WI38 (cell line): ENCODE results near the gene ABCC5.

Experiments used
- H3K4me3 ChIP-seq: 2 replicates; pipeline ENCODE4 v1.5.1; 2011; ENCODE audit warnings: low read depth, mild to moderate bottlenecking, control low read depth, low read length
- TF ChIP-seq, protein P1 (sequence below): IDR thresholded peaks from 2 replicates; pipeline ENCODE4 v1.5.1; 2012; ENCODE audit warnings: low read depth, mild to moderate bottlenecking, control low read depth, low read length

ABCC5 gene

DNA sequence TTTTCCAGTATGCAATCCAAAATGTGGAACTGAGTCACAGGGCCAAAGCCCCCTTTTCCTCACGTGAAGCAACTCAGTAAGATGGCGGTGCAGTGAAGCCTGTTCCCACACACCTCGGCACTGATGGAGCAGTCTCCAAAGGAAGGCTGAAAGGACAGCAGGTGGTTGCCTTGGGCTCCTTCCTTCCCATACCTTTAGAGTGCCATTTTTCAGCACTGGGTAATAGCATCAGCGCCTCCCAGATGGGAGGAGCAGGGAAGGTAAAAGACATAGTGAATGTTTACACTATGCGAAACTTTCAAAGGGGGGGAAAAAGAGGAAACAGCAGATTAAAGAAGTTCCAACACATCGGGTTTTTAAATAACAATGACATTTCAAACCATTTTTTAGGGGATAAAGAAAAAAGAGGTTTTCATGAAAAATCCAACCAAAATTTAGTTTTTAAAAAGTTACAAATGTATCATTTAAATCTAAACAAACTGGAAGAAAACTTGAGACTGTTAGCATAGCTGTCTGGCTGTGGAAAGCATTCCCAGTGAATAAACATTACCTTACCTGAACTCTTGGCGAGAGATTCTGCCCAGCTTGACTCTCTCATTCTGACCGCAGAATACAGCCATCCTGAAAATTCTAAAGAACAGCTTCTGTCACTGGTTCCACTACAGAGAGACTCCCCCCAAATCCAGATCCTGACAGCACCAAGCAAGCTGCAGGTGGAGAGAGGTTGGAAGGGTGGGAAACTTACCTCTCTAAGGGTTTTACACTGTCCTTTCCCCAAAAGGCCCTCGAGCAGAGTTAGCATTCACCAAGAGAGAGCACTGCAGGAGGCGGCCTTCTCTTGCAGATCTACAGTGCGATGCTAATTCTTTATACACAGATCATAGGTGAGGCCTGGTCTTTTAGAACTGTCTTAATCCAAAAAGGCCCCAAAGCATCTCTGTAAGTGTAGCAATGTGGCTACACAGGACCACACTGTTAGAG lies 32.6 kb downstream of the ABCC5 start:
- TF ChIP-seq, protein P1, sequence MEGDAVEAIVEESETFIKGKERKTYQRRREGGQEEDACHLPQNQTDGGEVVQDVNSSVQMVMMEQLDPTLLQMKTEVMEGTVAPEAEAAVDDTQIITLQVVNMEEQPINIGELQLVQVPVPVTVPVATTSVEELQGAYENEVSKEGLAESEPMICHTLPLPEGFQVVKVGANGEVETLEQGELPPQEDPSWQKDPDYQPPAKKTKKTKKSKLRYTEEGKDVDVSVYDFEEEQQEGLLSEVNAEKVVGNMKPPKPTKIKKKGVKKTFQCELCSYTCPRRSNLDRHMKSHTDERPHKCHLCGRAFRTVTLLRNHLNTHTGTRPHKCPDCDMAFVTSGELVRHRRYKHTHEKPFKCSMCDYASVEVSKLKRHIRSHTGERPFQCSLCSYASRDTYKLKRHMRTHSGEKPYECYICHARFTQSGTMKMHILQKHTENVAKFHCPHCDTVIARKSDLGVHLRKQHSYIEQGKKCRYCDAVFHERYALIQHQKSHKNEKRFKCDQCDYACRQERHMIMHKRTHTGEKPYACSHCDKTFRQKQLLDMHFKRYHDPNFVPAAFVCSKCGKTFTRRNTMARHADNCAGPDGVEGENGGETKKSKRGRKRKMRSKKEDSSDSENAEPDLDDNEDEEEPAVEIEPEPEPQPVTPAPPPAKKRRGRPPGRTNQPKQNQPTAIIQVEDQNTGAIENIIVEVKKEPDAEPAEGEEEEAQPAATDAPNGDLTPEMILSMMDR, result no peak

DNA sequence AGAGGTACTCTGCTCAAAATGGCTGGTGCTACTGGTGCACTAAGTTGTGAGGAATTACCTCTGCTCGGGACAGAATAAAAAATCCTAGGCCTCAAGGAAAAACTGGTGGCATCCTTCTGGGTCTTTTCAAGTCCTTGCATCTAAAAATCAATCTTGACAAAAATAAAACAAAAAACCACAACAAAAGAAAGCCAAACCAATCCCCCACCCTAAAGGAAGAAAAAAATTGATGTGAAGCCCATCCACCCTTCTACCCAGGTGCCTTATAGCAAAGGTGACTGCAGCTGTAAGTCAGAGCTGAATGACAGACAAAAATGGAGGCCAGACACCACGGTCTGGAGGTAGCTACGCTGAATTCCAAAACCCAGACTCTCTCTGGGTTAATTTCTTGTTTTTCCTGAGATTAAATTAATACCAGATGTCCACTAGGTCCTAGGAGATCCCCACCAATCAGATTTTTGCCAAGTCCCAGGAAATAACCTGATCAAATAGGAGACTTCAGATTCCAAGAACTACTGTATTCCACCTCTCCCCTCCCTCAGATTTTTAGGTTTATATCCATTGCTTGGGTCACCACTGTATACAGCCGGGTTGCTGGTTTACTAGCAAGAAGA lies 33.5 kb downstream of the ABCC5 start:
- TF ChIP-seq, protein P1, result no peak
- H3K4me3 ChIP-seq, result no peak overlapping the region

More for the DNA sequence above, 32.6 kb downstream of the ABCC5 start:
- no peak overlapping the region for H3K4me3 ChIP-seq

DNA sequence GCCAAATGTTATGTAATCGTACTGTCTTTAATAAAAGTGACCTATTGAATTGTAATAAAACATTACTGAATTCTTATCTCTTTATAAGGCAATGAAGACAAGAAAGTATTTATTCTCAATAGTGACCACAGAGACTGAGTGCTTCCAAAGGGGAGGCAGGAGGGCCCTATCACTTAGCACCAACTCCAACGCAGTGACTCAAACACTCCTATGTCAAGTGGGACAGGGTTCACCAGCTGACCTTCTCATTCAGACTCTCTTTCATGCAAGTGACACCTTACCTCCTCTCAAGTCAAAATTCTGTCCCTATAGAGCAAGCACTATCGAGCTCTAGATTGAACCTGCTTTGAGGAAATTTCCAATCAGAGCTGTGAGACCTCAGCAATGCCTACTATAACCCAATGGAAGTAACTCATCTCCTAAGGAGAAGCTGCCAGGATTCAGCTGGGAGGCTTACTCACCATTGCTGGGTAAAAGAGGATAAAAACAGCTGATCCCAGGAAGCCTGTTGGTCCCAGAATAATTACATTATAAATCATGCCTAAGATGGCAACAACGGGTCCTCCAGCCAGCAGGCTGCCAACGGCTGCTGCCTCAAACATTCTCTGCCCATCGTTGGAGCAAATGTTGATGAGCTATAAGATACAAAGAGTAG lies 35.6 kb downstream of the ABCC5 start:
- TF ChIP-seq, protein P1, result no peak
- H3K4me3 ChIP-seq, result no peak overlapping the region

DNA sequence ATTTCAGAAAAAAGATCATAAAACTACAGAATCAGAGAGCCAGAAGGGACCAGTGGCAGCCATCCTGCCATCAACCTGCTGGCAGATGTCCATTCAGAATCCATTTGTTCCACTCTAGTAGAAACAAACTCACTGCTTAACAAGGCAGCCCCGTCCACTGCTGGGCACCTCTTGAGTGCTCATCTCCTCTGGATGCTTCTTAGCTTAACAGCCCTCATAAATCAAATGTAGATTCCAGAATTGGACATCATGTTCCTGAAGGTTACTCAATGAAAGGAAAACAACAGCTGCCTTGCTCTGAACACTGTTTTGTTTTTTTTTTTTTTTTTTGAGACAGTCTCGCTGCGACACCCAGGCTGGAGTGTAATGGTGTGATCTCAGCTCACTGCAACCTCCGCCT lies 37.3 kb downstream of the ABCC5 start:
- TF ChIP-seq, protein P1, result no peak
- no peak overlapping the region for H3K4me3 ChIP-seq

DNA sequence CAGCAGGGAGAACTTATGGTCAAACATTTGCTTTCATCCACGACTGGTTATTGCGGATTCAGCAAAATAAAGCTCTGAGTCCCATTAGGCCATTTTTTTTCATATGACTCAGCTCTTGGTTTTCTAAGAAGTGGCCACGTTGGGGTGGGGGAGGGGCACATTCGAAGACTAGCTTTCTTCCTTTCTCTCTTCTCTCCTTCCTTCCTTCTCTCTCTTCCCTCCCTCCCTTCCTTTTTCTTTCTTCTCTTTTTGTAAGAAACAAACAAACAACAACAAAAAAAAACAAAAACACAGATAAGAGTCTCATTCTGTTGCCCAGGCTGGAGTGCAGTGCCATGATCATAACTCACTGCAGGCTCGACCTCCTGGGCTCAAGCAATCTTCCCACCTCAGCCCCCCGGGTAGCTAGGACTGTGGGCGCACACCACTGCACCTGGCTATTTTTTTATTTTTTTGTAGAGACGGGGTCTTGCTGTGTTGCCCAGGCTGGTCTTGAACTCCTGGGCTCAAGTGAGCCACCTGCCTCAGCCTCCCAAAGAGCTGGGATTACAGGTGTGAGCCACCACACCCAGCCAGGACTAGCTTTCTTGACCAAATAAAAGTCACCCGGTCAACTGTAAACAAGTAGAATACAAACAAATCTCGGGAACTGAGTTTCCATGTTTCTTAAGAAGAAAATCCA lies 41.6 kb downstream of the ABCC5 start:
- TF ChIP-seq, protein P1, result no peak
- no peak overlapping the region for H3K4me3 ChIP-seq

DNA sequence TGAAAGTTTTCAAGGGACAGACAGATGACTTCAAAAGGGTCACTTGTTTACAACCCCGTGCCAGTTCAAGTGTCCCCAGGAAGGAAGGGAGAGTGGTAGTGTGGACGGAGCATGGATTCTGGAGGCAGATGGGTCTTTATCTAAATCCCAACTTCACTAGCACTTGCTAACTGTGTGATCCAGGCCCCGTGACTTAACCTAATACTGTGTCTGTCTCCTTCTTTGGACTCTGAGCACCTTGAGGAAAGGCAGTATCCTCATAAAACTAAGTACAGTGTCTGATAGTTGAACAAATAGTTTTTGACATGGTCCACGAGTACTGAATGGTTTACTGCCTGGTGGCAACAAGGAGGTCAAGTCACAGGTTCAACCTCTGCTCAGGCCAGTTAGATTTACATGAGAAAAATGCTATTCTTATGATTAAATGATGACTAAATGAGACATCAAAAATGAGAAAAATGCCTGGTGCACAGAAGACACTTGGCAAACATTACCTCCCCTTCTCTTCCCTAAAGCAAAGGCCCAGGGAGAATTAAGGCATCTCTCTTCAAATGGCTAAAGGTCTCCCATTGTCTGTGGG lies 48.9 kb downstream of the ABCC5 start:
- no peak overlapping the region for H3K4me3 ChIP-seq
- TF ChIP-seq, protein P1, result no peak
